NCI-H82 (cell line): Measurements from ENCODE around the gene MYLK.
"Not testable (repeated sequence)": the region's sequence is repeated elsewhere in the genome, so short reads cannot be mapped to it uniquely, and the experiment has no call there.

Experiments
- DNase-seq: peaks from one replicate; lab custom pipeline; 2025; lab: John Stamatoyannopoulos, UW

The MYLK gene

GRCh38 chr3:123723070-123723469 is 161.1 kb downstream of the MYLK start:
- peak; percentile 30 for DNase-seq

- no peak for DNase-seq
Observed at GRCh38 chr3:123722456-123722855, 161.7 kb downstream of the MYLK start.

- DNase-seq, result no peak
Observed at GRCh38 chr3:123722021-123722420, 162.1 kb downstream of the MYLK start.

- peak; percentile 90 for DNase-seq
Observed at GRCh38 chr3:123721095-123721689, 162.9 kb downstream of the MYLK start.

- DNase-seq, result peak; percentile 40
Observed at GRCh38 chr3:123720638-123721037, 163.5 kb downstream of the MYLK start.

GRCh38 chr3:123719862-123720453 is 164.2 kb downstream of the MYLK start:
- peak; percentile 91 for DNase-seq

- DNase-seq, result peak; percentile 90
Observed at GRCh38 chr3:123719061-123719756, 164.9 kb downstream of the MYLK start.

- no peak for DNase-seq
Observed at GRCh38 chr3:123718108-123718507, 166.0 kb downstream of the MYLK start.

GRCh38 chr3:123717451-123717850 is 166.7 kb downstream of the MYLK start:
- DNase-seq, result not testable (repeated sequence)

- no peak for DNase-seq
Observed at GRCh38 chr3:123716411-123716810, 167.7 kb downstream of the MYLK start.

GRCh38 chr3:123713211-123713610 is 170.9 kb downstream of the MYLK start:
- DNase-seq, result no peak

GRCh38 chr3:123712077-123712860 is 171.9 kb downstream of the MYLK start:
- DNase-seq, result no peak

GRCh38 chr3:123711356-123711755 is 172.8 kb downstream of the MYLK start:
- no peak for DNase-seq

GRCh38 chr3:123708531-123708930 is 175.6 kb downstream of the MYLK start:
- DNase-seq, result no peak

GRCh38 chr3:123707641-123708040 is 176.5 kb downstream of the MYLK start:
- DNase-seq, result not testable (repeated sequence)

- no peak for DNase-seq
Observed at GRCh38 chr3:123706871-123707270, 177.3 kb downstream of the MYLK start.

GRCh38 chr3:123705488-123706285 is 178.4 kb downstream of the MYLK start:
- no peak for DNase-seq

GRCh38 chr3:123703663-123704062 is 180.5 kb downstream of the MYLK start:
- not testable (repeated sequence) for DNase-seq

GRCh38 chr3:123702720-123703119 is 181.4 kb downstream of the MYLK start:
- DNase-seq, result no peak

GRCh38 chr3:123702057-123702456 is 182.1 kb downstream of the MYLK start:
- DNase-seq, result peak; percentile 91

- DNase-seq, result no peak
Observed at GRCh38 chr3:123700791-123701722, 183.1 kb downstream of the MYLK start.
